ENCODE results near the gene KRTAP23-1. TPM values are rescaled to one million over a fixed set of nuclear protein-coding genes. Genes with fewer than 3 reads are reported as not detected.

The KRTAP23-1 gene
- total and polyA plus RNA-seq, 2 experiments from 2014 or later, result not detected

- Histone ChIP-seq H3K4me3 (no peak overlapping the region), H3K27me3 (no peaks in the 10 kb centered on the region), H3K9me3 (ENCODE audit: low read depth) (no peaks in the 10 kb centered on the region), H3K27ac (no peak overlapping the region), H3K36me3 (no peaks in the 10 kb centered on the region), H3K4me1 (ENCODE audit: low read depth) (no peaks in the 10 kb centered on the region)
- TF ChIP-seq CTCF (IDR thresholded peaks at IDR 0.05; ENCODE audit: low read depth, low read length), result peak; percentile 69
- peak; percentile 54 to 65 for DNase-seq (ENCODE audit: low read depth in 1 of 2, low spot score in 1 of 2)
These were observed 7.5 kb downstream of the KRTAP23-1 start for GRCh38 chr21:30340714-30341573.

- no peaks in the 10 kb centered on the region for H3K27me3 ChIP-seq
- H3K27ac ChIP-seq, result no peak overlapping the region
- no peak for TF ChIP-seq CTCF (IDR thresholded peaks at IDR 0.05; ENCODE audit: low read depth, low read length)
- H3K4me1 ChIP-seq (ENCODE audit: low read depth), result no peaks in the 10 kb centered on the region
- no peaks in the 10 kb centered on the region for H3K9me3 ChIP-seq (ENCODE audit: low read depth)
- H3K36me3 ChIP-seq, result no peaks in the 10 kb centered on the region
- H3K4me3 ChIP-seq, result no peak overlapping the region
- DNase-seq (ENCODE audit: low read depth in 1 of 2, low spot score in 1 of 2), result no peak
These were observed 9.7 kb downstream of the KRTAP23-1 start for GRCh38 chr21:30338717-30339116.

GRCh38 chr21:30337772-30338171 lies 10.6 kb downstream of the KRTAP23-1 start:
- Histone ChIP-seq H3K36me3 (no peaks in the 10 kb centered on the region), H3K27me3 (no peaks in the 10 kb centered on the region), H3K4me1 (ENCODE audit: low read depth) (no peaks in the 10 kb centered on the region), H3K9me3 (ENCODE audit: low read depth) (no peaks in the 10 kb centered on the region), H3K4me3 (no peak overlapping the region), H3K27ac (no peak overlapping the region)
- no peak for TF ChIP-seq CTCF (IDR thresholded peaks at IDR 0.05; ENCODE audit: low read depth, low read length)
- DNase-seq (ENCODE audit: low read depth in 1 of 2, low spot score in 1 of 2), result no peak

GRCh38 chr21:30337276-30337744 lies 11.1 kb downstream of the KRTAP23-1 start, which contains the start of gene KRTAP27-1:
Gene KRTAP27-1 (minus strand): TSS chr21:30337694. CDS start chr21:30337668, 26 bp downstream.
- DNase-seq (ENCODE audit: low read depth in 1 of 2, low spot score in 1 of 2), result no peak
- Histone ChIP-seq H3K27me3 (no peaks in the 10 kb centered on the region), H3K4me1 (ENCODE audit: low read depth) (no peaks in the 10 kb centered on the region), H3K9me3 (ENCODE audit: low read depth) (no peaks in the 10 kb centered on the region), H3K4me3 (no peak within 1 kb of the TSS), H3K27ac (no peak within 1 kb of the TSS), H3K36me3 (no peaks in the 10 kb centered on the region)
- no peak for TF ChIP-seq CTCF (IDR thresholded peaks at IDR 0.05; ENCODE audit: low read depth, low read length)

GRCh38 chr21:30336596-30336995 lies 11.8 kb downstream of the KRTAP23-1 start:
- no peaks in the 10 kb centered on the region for H3K36me3 ChIP-seq
- no peaks in the 10 kb centered on the region for H3K27me3 ChIP-seq
- no peaks in the 10 kb centered on the region for H3K4me1 ChIP-seq (ENCODE audit: low read depth)
- TF ChIP-seq CTCF (IDR thresholded peaks at IDR 0.05; ENCODE audit: low read depth, low read length), result no peak
- no peaks in the 10 kb centered on the region for H3K9me3 ChIP-seq (ENCODE audit: low read depth)
- DNase-seq (ENCODE audit: low read depth in 1 of 2, low spot score in 1 of 2), result peak in 1 of 2 donors; percentile 43
- H3K4me3 ChIP-seq, result no peak overlapping the region
- no peak overlapping the region for H3K27ac ChIP-seq
